Measurements from ENCODE around the gene ABHD4.

The ABHD4 gene

DNA sequence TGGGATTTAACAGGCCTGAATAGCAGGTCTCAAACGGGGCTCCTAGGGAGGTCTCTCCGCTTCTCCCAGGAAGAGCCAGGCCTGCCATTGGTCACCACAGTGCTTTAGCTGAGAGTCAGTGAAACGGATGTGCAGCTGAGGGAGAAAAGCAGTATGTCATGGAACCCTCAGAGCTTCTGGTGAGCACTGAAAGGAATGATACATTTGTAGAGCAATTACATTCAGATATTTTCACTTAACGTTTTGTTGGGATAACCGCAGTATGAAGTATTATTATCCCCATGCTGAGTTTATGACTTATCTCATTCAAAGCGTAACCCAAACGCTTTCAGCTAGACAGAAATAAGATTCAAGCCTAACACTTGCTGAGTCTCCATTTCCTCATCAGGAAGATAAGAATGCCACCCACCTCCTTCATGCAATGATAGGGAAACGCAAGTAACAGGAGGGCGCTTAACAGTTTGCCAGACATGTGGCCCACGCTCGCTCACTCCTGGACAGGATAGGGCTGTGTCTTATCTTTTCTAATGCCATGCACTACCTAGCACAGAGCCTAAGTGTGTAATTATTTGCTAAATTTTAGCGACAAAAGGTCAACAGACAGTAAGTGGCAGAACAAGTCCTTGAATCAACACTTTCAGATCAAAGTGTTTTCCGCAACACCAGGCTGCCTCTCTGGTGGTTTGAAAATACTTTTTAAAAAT, 37.3 kb upstream of the ABHD4 start:
- Histone ChIP-seq H3K36me3 (replicated peaks) (peaks cover 25% of the 10 kb centered on the region), H3K27me3 (replicated peaks) (no peaks in the 10 kb centered on the region), H3K4me3 (ENCODE audit: low read depth, low read length) (no peak overlapping the region), H3K27ac (no peak overlapping the region)
- no peak for DNase-seq
- TF ChIP-seq, protein P1, sequence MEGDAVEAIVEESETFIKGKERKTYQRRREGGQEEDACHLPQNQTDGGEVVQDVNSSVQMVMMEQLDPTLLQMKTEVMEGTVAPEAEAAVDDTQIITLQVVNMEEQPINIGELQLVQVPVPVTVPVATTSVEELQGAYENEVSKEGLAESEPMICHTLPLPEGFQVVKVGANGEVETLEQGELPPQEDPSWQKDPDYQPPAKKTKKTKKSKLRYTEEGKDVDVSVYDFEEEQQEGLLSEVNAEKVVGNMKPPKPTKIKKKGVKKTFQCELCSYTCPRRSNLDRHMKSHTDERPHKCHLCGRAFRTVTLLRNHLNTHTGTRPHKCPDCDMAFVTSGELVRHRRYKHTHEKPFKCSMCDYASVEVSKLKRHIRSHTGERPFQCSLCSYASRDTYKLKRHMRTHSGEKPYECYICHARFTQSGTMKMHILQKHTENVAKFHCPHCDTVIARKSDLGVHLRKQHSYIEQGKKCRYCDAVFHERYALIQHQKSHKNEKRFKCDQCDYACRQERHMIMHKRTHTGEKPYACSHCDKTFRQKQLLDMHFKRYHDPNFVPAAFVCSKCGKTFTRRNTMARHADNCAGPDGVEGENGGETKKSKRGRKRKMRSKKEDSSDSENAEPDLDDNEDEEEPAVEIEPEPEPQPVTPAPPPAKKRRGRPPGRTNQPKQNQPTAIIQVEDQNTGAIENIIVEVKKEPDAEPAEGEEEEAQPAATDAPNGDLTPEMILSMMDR (IDR thresholded peaks at IDR 0.05; ENCODE audit: low read depth, low read length, missing control alignments): no peak
- in situ Hi-C loops (cut with HindIII; ENCODE audit: low pct_ligation_motif_present, low sequenced_read_pairs): no loop called here

DNA sequence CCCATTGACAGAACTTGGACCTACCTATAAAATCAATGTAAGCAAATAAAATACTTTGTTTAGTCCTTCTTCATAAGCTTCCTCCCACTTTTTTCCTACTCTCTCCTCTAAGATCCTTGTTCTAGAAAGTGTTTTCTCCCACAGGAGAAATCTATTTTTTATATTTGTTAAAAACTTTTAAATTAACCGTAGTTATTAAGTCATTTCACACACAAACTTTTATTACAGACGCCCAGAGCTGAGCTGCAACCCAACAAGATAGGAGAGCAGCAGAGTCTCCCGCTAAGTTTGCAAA, 36.8 kb upstream of the ABHD4 start:
- Histone ChIP-seq H3K4me3 (ENCODE audit: low read depth, low read length) (no peak overlapping the region), H3K27me3 (replicated peaks) (no peaks in the 10 kb centered on the region), H3K27ac (no peak overlapping the region), H3K36me3 (replicated peaks) (peaks cover 27% of the 10 kb centered on the region)
- TF ChIP-seq, protein P1 (IDR thresholded peaks at IDR 0.05; ENCODE audit: low read depth, low read length, missing control alignments): no peak
- DNase-seq: no peak
- in situ Hi-C loops (cut with HindIII; ENCODE audit: low pct_ligation_motif_present, low sequenced_read_pairs): no loop called here

DNA sequence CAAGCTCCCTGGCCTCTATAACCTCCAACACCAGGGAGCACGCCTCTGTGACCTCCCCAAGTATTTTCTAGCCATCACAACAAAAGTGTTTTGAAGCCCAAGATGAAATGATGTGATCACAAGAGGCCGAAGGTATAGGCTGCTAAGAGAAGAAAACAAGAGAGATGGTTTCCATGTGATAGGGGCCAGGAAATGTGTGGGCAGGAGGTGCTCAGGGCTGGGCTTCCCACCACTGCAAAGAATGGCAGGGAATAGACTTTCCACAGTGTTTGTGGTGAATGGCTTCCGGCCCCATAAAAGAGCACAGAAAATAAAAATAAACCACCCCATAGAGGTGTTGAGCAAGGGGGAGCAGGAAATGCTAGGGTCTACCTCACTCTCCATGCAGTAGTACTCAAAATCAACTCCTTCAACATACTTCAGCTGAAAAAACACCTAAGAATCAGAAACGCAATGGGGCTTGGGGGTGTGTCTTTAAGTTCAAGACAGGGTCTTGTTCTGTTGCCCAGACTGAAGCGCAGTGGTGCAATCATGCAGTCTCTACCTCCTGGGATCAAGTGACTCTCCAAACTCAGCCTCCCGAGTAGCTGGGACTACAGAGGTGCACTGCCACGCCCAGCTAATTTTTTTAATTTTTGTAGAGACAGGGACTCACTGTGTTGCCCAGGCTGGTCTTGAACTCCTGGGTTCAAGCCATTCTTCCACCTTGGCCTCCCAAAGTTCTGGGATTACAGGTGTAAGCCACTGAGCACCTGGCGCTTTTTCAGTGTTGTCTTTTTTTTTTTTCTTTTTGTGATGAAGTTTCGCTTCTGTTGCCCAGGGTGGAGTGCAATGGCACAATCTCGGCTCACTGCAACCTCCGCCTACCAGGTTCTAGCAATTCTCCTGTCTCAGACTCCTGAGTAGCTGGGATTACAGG, 36.2 kb upstream of the ABHD4 start:
- H3K27me3 ChIP-seq (replicated peaks): no peaks in the 10 kb centered on the region
- TF ChIP-seq, protein P1 (IDR thresholded peaks at IDR 0.05; ENCODE audit: low read depth, low read length, missing control alignments): no peak
- peaks cover 27% of the 10 kb centered on the region for H3K36me3 ChIP-seq (replicated peaks)
- H3K27ac ChIP-seq: no peak overlapping the region
- in situ Hi-C loops (cut with HindIII; ENCODE audit: low pct_ligation_motif_present, low sequenced_read_pairs): no loop called here
- H3K4me3 ChIP-seq (ENCODE audit: low read depth, low read length): no peak overlapping the region
- no peak for DNase-seq

DNA sequence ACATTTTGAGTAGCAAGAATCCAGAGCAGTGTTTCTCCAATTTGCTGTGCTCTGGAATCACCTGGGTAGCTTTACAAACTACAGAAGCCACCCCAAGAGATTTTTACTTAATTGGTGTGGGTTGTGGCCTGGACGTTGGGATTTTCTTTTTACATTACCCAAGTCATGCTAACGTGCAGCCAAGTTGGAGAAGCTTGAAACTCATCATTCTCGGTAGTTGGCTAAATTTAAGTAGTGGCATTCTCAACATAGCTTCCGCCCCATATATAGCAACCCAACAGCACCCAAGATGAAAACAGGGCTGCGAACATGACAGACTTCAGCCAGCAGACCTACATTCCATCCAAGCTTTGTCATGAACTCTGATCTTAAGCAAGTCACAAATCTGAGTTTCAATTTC, 34.1 kb upstream of the ABHD4 start:
- H3K36me3 ChIP-seq (replicated peaks): peaks cover 37% of the 10 kb centered on the region
- in situ Hi-C loops (cut with HindIII; ENCODE audit: low pct_ligation_motif_present, low sequenced_read_pairs): no loop called here
- no peak overlapping the region for H3K27ac ChIP-seq
- H3K27me3 ChIP-seq (replicated peaks): no peaks in the 10 kb centered on the region
- no peak for DNase-seq
- TF ChIP-seq, protein P1 (IDR thresholded peaks at IDR 0.05; ENCODE audit: low read depth, low read length, missing control alignments): no peak
- H3K4me3 ChIP-seq (ENCODE audit: low read depth, low read length): no peak overlapping the region

DNA sequence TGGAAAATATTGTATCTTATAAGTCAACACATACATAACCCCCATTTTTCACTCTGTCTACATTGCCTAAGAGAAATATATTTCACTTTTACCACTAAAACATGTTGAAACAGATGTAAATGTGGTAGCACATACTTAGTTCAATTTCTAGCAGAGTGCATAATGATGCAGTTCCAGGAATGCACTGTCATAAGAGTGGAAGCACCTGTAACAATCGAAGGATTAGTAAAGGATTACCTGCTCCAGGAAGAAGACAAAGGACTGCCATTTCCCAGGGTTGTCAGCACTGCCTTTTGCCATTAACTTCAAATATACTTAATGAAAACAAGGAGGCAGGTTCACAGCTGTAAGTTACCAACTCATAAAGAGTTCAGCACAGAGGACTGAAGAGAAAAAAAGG, 33.6 kb upstream of the ABHD4 start:
- H3K27me3 ChIP-seq (replicated peaks): no peaks in the 10 kb centered on the region
- H3K36me3 ChIP-seq (replicated peaks): peaks cover 39% of the 10 kb centered on the region
- DNase-seq: no peak
- H3K4me3 ChIP-seq (ENCODE audit: low read depth, low read length): no peak overlapping the region
- TF ChIP-seq, protein P1 (IDR thresholded peaks at IDR 0.05; ENCODE audit: low read depth, low read length, missing control alignments): no peak
- in situ Hi-C loops (cut with HindIII; ENCODE audit: low pct_ligation_motif_present, low sequenced_read_pairs): no loop called here
- H3K27ac ChIP-seq: no peak overlapping the region
